Cardiac muscle cell (in vitro differentiated cells and primary cell): ENCODE results near the gene ASZ1. TPM values are rescaled to one million over a fixed set of nuclear protein-coding genes. Genes with fewer than 3 reads are reported as not detected.

ENCODE experiments used
- DNase-seq, 2 donors: peaks; one replicate each; pipeline versions ENCODE4 v3.0.0 to v3.0.0-alpha.2; 2010 to 2017; ENCODE audit warnings: low read depth in 1 of 2, low spot score in 1 of 2
- H3K27ac ChIP-seq: fragments of 200-600 bp; sonication (generic); 2 replicates; pipeline ENCODE4 v1.5.1; 2016
- H3K27me3 ChIP-seq: fragments of 200-600 bp; sonication (generic); 2 replicates; pipeline ENCODE4 v1.6.0; 2016; ENCODE audit warnings: control low read depth
- H3K36me3 ChIP-seq: fragments of 200-600 bp; sonication (generic); 2 replicates; pipeline ENCODE4 v1.5.1; 2016; ENCODE audit warnings: control low read depth
- H3K4me1 ChIP-seq: fragments of 200-600 bp; sonication (generic); 2 replicates; pipeline ENCODE4 v1.8.1; 2017; ENCODE audit warnings: low read depth, mild to moderate bottlenecking, mixed run types
- H3K4me3 ChIP-seq: fragments of 200-600 bp; sonication (generic); 2 replicates; pipeline ENCODE4 v1.5.1; 2016; ENCODE audit warnings: mild to moderate bottlenecking
- H3K9me3 ChIP-seq: fragments of 200-600 bp; sonication (generic); 2 replicates; pipeline ENCODE4 v1.5.1; 2017; ENCODE audit warnings: low read depth, mild to moderate bottlenecking, control low read depth
- polyA plus RNA-seq: library from polyadenylated mRNA; unstranded; fragments of >200 nt; fragmentation: Nextera tagmentation; extraction: Ambion mirVana; gene quantifications from 2 replicates; pipeline ENCODE4 v1.2.1, GENCODE V29; 2016
- total RNA-seq: library from RNA; depleted of rRNA; stranded (reverse); fragments of >200 nt; gene quantifications from 2 replicates; pipeline ENCODE4 v1.2.3, GENCODE V29; 2016
- TF ChIP-seq, protein P1 (sequence below): IDR thresholded peaks from 2 replicates; pipeline ENCODE4 v1.5.1; 2012; ENCODE audit warnings: low read depth, mild to moderate bottlenecking, low read length

The ASZ1 gene
- total and polyA plus RNA-seq, 2 experiments from 2014 or later, result 0.70 TPM; not detected in 1

DNA sequence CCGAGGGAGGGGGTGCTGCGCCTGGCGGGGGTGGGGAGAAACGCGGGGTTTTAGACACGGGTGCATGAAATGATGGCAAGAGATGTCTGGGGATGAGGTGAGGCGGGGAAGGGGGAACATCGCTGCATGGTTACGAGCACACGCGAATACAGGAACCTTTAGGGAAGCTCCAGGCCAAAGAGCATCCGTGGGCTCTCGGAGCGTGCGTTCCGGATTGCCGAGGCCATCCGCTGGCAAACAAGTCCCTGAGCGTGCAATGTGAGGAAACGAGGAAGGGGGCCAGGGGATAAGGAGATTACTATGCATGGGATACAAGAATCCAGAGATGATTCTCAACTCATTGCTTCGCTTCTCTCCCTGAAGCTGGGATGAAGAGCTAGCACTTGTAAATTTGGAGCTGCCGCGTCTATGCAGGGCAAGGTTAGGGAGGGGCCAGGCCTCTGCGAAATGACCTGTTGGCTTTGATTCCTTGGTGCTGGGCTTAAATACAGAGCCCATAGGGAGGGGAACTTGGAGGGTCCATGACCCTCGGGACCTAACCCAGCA, 103.9 kb downstream of the ASZ1 start:
- Histone ChIP-seq H3K4me3 (peak overlapping the region; percentile 63), H3K36me3 (peaks cover 18% of the 10 kb centered on the region), H3K27me3 (no peaks in the 10 kb centered on the region), H3K27ac (peak overlapping the region; percentile 93), H3K9me3 (no peaks in the 10 kb centered on the region), H3K4me1 (peaks cover 32% of the 10 kb centered on the region)
- DNase-seq, result peak; percentile 36 to 42
- TF ChIP-seq, protein P1, sequence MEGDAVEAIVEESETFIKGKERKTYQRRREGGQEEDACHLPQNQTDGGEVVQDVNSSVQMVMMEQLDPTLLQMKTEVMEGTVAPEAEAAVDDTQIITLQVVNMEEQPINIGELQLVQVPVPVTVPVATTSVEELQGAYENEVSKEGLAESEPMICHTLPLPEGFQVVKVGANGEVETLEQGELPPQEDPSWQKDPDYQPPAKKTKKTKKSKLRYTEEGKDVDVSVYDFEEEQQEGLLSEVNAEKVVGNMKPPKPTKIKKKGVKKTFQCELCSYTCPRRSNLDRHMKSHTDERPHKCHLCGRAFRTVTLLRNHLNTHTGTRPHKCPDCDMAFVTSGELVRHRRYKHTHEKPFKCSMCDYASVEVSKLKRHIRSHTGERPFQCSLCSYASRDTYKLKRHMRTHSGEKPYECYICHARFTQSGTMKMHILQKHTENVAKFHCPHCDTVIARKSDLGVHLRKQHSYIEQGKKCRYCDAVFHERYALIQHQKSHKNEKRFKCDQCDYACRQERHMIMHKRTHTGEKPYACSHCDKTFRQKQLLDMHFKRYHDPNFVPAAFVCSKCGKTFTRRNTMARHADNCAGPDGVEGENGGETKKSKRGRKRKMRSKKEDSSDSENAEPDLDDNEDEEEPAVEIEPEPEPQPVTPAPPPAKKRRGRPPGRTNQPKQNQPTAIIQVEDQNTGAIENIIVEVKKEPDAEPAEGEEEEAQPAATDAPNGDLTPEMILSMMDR, result no peak

DNA sequence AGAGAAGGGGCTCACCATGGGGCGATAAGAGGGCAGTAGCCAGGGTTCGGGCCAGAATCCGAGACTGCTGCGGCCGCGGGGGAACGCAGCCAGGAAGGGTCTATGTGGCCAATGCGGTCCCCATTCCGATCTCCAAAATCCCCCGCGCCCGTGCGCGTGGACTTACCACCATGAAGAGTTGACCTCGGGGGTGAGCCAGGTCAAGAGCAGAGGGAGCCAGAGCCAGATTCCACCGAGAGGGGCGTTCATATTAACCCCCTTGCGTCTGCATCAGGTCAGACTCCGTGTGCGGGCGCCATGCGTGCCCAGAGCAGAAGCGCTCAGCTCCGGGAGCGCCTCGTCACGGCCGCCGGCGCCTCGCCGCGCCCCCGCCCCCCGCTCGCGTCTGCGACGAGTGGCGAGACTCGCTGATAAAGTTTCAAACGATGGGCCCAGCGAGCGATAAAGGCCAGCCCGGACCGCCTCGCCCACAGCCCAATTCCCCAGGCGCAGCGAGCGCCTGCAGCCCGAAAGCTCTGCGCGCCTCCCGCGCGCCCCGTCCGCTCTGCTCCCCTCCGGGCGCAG, 104.5 kb downstream of the ASZ1 start, which contains the start of gene WNT2:
TSS of gene WNT2 (minus strand) at position 318 of the 564 bp plus-strand sequence. CDS start at position 249, 69 bp downstream.
- H3K36me3 ChIP-seq, result peaks cover 24% of the 10 kb centered on the region
- H3K4me1 ChIP-seq, result peaks cover 37% of the 10 kb centered on the region
- H3K4me3 ChIP-seq, result peak within 1 kb of the TSS; percentile 63
- TF ChIP-seq, protein P1, result no peak
- H3K9me3 ChIP-seq, result no peaks in the 10 kb centered on the region
- H3K27me3 ChIP-seq, result no peaks in the 10 kb centered on the region
- peak within 1 kb of the TSS; percentile 93 for H3K27ac ChIP-seq
- peak; percentile 9 to 75 for DNase-seq

DNA sequence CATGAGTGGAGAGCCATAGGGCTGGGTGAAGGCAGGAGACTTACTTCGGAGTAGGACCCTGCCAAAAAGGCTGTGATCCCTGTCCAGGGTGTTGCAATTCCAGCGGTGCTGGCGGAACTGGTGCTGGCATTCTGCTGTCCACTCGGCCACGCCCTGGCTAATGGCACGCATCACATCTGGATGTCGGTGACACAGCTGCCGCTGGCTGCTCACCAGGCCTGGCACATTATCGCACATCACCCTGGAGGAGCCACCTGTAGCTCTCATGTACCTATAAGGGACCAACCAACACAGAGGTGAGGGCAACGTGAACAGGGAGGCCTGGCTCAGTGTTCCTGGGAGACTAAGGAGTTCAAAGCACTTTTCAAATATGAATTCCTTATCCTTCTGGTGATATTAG, 106.8 kb downstream of the ASZ1 start:
- peak overlapping the region; percentile 63 for H3K4me3 ChIP-seq
- no peak for DNase-seq
- no peaks in the 10 kb centered on the region for H3K27me3 ChIP-seq
- peaks cover 58% of the 10 kb centered on the region for H3K4me1 ChIP-seq
- peaks cover 44% of the 10 kb centered on the region for H3K36me3 ChIP-seq
- H3K27ac ChIP-seq, result peak overlapping the region; percentile 93
- no peaks in the 10 kb centered on the region for H3K9me3 ChIP-seq
- TF ChIP-seq, protein P1, result no peak

DNA sequence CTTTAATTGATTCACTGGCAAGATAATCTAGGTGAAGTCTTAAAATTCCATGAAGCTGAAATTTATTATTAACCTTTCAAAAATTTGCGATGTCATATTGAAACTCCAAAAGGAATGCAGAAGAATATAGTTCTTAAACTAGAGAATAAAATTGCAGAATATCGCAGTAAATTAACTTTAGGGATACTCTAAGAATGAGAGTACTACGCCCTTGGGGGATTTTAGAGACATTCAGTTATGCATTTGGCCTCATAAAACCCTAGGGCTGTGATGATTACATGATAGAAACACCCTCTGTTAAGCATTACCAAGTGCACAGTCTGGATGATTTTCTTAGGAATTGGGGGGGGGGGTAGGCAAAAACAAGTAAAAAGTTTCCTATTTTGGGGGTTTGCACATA, 108.1 kb downstream of the ASZ1 start:
- H3K27ac ChIP-seq, result no peak overlapping the region
- DNase-seq, result no peak
- H3K9me3 ChIP-seq, result no peaks in the 10 kb centered on the region
- TF ChIP-seq, protein P1, result no peak
- H3K27me3 ChIP-seq, result no peaks in the 10 kb centered on the region
- H3K4me3 ChIP-seq, result peak overlapping the region; percentile 3
- H3K4me1 ChIP-seq, result peaks cover 65% of the 10 kb centered on the region
- peaks cover 55% of the 10 kb centered on the region for H3K36me3 ChIP-seq

DNA sequence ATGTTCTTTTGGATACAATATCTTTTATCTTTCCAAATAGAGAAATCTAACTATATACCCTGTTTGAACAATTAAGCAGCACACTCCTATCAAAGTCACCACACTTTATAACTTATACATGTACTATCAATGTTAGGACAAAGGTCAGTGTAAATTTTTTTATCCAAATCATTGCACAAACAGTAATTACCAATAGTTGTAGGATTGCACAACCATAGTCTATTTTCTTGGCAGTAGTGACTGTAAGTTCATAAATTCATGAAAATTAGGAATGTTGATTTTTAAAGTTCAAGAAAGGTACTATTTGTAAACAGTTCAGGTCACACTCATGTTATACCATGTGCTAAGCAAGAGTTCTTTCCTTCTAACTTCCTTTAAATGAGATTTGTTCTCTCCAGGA, 113.7 kb downstream of the ASZ1 start:
- no peak overlapping the region for H3K4me3 ChIP-seq
- DNase-seq, result no peak
- H3K36me3 ChIP-seq, result peaks cover 68% of the 10 kb centered on the region
- TF ChIP-seq, protein P1, result no peak
- peaks cover 63% of the 10 kb centered on the region for H3K4me1 ChIP-seq
- no peaks in the 10 kb centered on the region for H3K9me3 ChIP-seq
- H3K27me3 ChIP-seq, result no peaks in the 10 kb centered on the region
- H3K27ac ChIP-seq, result peak overlapping the region; percentile 44

Other genes starting within 250 kb of the ASZ1 start
- gene WNT2, start 104.4 kb downstream of the ASZ1 start, total RNA-seq, result 260 and 313 TPM in 2 replicates
- 348 and 378 TPM in 2 replicates for gene WNT2, start 104.4 kb downstream of the ASZ1 start, polyA plus RNA-seq
- gene CFTR, start 52.5 kb upstream of the ASZ1 start, total RNA-seq, result 12.0 and 13.3 TPM in 2 replicates
- 8.8 and 14.1 TPM in 2 replicates for gene CFTR, start 52.5 kb upstream of the ASZ1 start, polyA plus RNA-seq